ENCODE results near the gene ADRA2B. TPM values are rescaled to one million over a fixed set of nuclear protein-coding genes. Genes with fewer than 3 reads are reported as not detected.

The ADRA2B gene
- total RNA-seq, 1 experiment from 2014 or later = 0.47 TPM

GRCh38 chr2:96108541-96109360 lies 7.6 kb downstream of the ADRA2B start:
- TF ChIP-seq ZNF274 (IDR thresholded peaks at IDR 0.05; ENCODE audit: low read depth, low read length) = no peak
- no peak for TF ChIP-seq ELF1 (IDR thresholded peaks at IDR 0.05; ENCODE audit: borderline replicate concordance, low read depth)
- TF ChIP-seq REST (IDR thresholded peaks at IDR 0.05; ENCODE audit: low read depth) = no peak
- no peak for TF ChIP-seq EZH2 (IDR thresholded peaks at IDR 0.05)
- TF ChIP-seq ATF3 (IDR thresholded peaks at IDR 0.05) = no peak
- no peak for TF ChIP-seq SIN3A (IDR thresholded peaks at IDR 0.05; ENCODE audit: low read depth)
- no peak for TF ChIP-seq SRF (IDR thresholded peaks at IDR 0.05; ENCODE audit: low read depth)
- no peak for TF ChIP-seq YY1 (IDR thresholded peaks at IDR 0.05; ENCODE audit: extremely low read depth, insufficient replicate concordance, low read depth, low read length)
- no peak for TF ChIP-seq RAD21 (IDR thresholded peaks at IDR 0.05; ENCODE audit: low read depth)
- H3K4me1 ChIP-seq (ENCODE audit: control insufficient read depth in 1 of 2, insufficient read depth in 2 of 2, low read length in 2 of 2) = no peaks in the 10 kb centered on the region
- RAD21 ChIA-PET (ENCODE audit: low non-redundant PET in 1 of 2, low total read pairs in 2 of 2, uncharacterized antibody in 2 of 2, unreplicated experiment in 2 of 2) = no interaction called here
- no peaks in the 10 kb centered on the region for H3K36me3 ChIP-seq (ENCODE audit: control insufficient read depth in 1 of 2, insufficient read depth in 2 of 2, low read length in 2 of 2)
- no peak overlapping the region for H2AFZ ChIP-seq (ENCODE audit: low read depth, low read length, poor library complexity, severe bottlenecking)
- CTCF ChIA-PET = no interaction called here
- H3K9me3 ChIP-seq (ENCODE audit: control insufficient read depth in 1 of 2, insufficient read depth in 1 of 2, low read depth in 1 of 2, low read length in 2 of 2) = peaks cover 11 to 14% of the 10 kb centered on the region in 2 experiments; a peak in 2 of 4 replicates
- no peaks in the 10 kb centered on the region for H4K20me1 ChIP-seq (ENCODE audit: insufficient read depth)
- no peak overlapping the region for H3K27ac ChIP-seq (ENCODE audit: low read depth, low read length)
- no peak overlapping the region for H3K9ac ChIP-seq (ENCODE audit: low read length)
- ATAC-seq = no peak
- BruUV-seq (replicated peaks) = no TSS peak
- H3K9me2 ChIP-seq (ENCODE audit: insufficient read depth) = no peaks in the 10 kb centered on the region
- H3K4me2 ChIP-seq (ENCODE audit: low read length) = no peak overlapping the region
- H3K27me3 ChIP-seq (ENCODE audit: insufficient read depth, low read length) = no peaks in the 10 kb centered on the region
- DNase-seq (ENCODE audit: low read depth, low spot score) = no peak
- H3K4me3 ChIP-seq (replicated peaks in 1 of 2; ENCODE audit: low read depth in 1 of 2, low read length in 2 of 2) = no peak overlapping the region
- POLR2A ChIA-PET = no interaction called here
- H3K79me2 ChIP-seq (ENCODE audit: insufficient read depth, low read length) = no peaks in the 10 kb centered on the region
- intact Hi-C loops (cut with micrococcal nuclease) = no loop called here

All from HCT116 (cell line).